ENCODE measurements around the gene COBLL1. TPM values are rescaled to one million over a fixed set of nuclear protein-coding genes. Genes with fewer than 3 reads are reported as not detected.

COBLL1 gene
- total and polyA plus RNA-seq, 3 donors from 2014 or later: 5.4 to 17.3 (median 14.5) TPM

GRCh38 chr2:164789968-164790367 is 51.7 kb downstream of the COBLL1 start:
- no peak for TF ChIP-seq POLR2A (IDR thresholded peaks at IDR 0.05)
- TF ChIP-seq CTCF (IDR thresholded peaks at IDR 0.05): no peak
- H3K4me3 ChIP-seq: no peak overlapping the region
- no peak for DNase-seq
- no peak overlapping the region for H3K27ac ChIP-seq
- intact Hi-C loops (cut with DNase I; ENCODE audit: low total_unique reads): no loop called here
- no peaks in the 10 kb centered on the region for H3K36me3 ChIP-seq (ENCODE audit: low read depth, missing control alignments)
- H3K27me3 ChIP-seq: no peaks in the 10 kb centered on the region
- no peaks in the 10 kb centered on the region for H3K9me3 ChIP-seq
- WGBS, 2 donors: 88 to 96% methylated on average over 5 of the region's 5 CpGs
- peaks cover 14% of the 10 kb centered on the region for H3K4me1 ChIP-seq

GRCh38 chr2:164786787-164787186 is 54.8 kb downstream of the COBLL1 start:
- 85 to 90% methylated on average over 2 of the region's 2 CpGs for WGBS, 2 donors
- no peaks in the 10 kb centered on the region for H3K9me3 ChIP-seq
- no peak overlapping the region for H3K27ac ChIP-seq
- intact Hi-C loops (cut with DNase I; ENCODE audit: low total_unique reads): no loop called here
- TF ChIP-seq CTCF (IDR thresholded peaks at IDR 0.05) (no peak), POLR2A (IDR thresholded peaks at IDR 0.05) (no peak)
- peaks cover 8% of the 10 kb centered on the region for H3K4me1 ChIP-seq
- DNase-seq: no peak
- no peaks in the 10 kb centered on the region for H3K27me3 ChIP-seq
- H3K4me3 ChIP-seq: no peak overlapping the region
- no peaks in the 10 kb centered on the region for H3K36me3 ChIP-seq (ENCODE audit: low read depth, missing control alignments)

- TF ChIP-seq POLR2A (IDR thresholded peaks at IDR 0.05) (no peak), CTCF (IDR thresholded peaks at IDR 0.05) (no peak)
- DNase-seq: no peak
- no peaks in the 10 kb centered on the region for H3K36me3 ChIP-seq (ENCODE audit: low read depth, missing control alignments)
- H3K4me1 ChIP-seq: peaks cover 8% of the 10 kb centered on the region
- intact Hi-C loops (cut with DNase I; ENCODE audit: low total_unique reads): no loop called here
- H3K4me3 ChIP-seq: no peak overlapping the region
- H3K27ac ChIP-seq: no peak overlapping the region
- no peaks in the 10 kb centered on the region for H3K9me3 ChIP-seq
- no peaks in the 10 kb centered on the region for H3K27me3 ChIP-seq
- 14 to 25% methylated on average over 1 of the region's 1 CpG for WGBS, 2 donors
Measured at GRCh38 chr2:164785457-164785856, 56.2 kb downstream of the COBLL1 start.

- no peak for DNase-seq
- Histone ChIP-seq H3K9me3 (no peaks in the 10 kb centered on the region), H3K27ac (no peak overlapping the region), H3K27me3 (no peaks in the 10 kb centered on the region), H3K4me1 (peaks cover 8% of the 10 kb centered on the region), H3K36me3 (ENCODE audit: low read depth, missing control alignments) (no peaks in the 10 kb centered on the region), H3K4me3 (no peak overlapping the region)
- intact Hi-C loops (cut with DNase I; ENCODE audit: low total_unique reads): no loop called here
- 69 to 87% methylated on average over 2 of the region's 2 CpGs for WGBS, 2 donors
- TF ChIP-seq CTCF (IDR thresholded peaks at IDR 0.05) (no peak), POLR2A (IDR thresholded peaks at IDR 0.05) (no peak)
Measured at GRCh38 chr2:164784376-164784775, 57.2 kb downstream of the COBLL1 start.

GRCh38 chr2:164782323-164782722 is 59.3 kb downstream of the COBLL1 start:
- Histone ChIP-seq H3K36me3 (ENCODE audit: low read depth, missing control alignments) (no peaks in the 10 kb centered on the region), H3K27me3 (no peaks in the 10 kb centered on the region), H3K4me1 (peaks cover 8% of the 10 kb centered on the region), H3K9me3 (no peaks in the 10 kb centered on the region), H3K4me3 (no peak overlapping the region), H3K27ac (no peak overlapping the region)
- 84 to 86% methylated on average over 2 of the region's 2 CpGs for WGBS, 2 donors
- DNase-seq: no peak
- TF ChIP-seq POLR2A (IDR thresholded peaks at IDR 0.05) (no peak), CTCF (IDR thresholded peaks at IDR 0.05) (no peak)
- intact Hi-C loops (cut with DNase I; ENCODE audit: low total_unique reads): no loop called here
